ENCODE data around the gene HSPB8. TPM values are rescaled to one million over a fixed set of nuclear protein-coding genes. Genes with fewer than 3 reads are reported as not detected.
"Not testable (repeated sequence)": the region's sequence is repeated elsewhere in the genome, so short reads cannot be mapped to it uniquely, and the experiment has no call there.

Gene HSPB8
- total and polyA plus RNA-seq, 2 of the 4 experiments (the other 2 are of a cell fraction) = 12.9 to 25.8 TPM

GRCh38 chr12:119216084-119216483 is 37.4 kb downstream of the HSPB8 start:
- no peak overlapping the region for H4K8ac ChIP-seq (ENCODE audit: low read depth in 2 of 2, low read length in 2 of 2)
- no peak overlapping the region for H4K91ac ChIP-seq (ENCODE audit: insufficient read depth, low read depth, low read length)
- no peaks in the 10 kb centered on the region for H3K4me1 ChIP-seq (ENCODE audit: control insufficient read depth, insufficient read depth, low read length)
- no peak overlapping the region for H4K5ac ChIP-seq (ENCODE audit: low read depth, low read length)
- DNase-seq (no peak), ATAC-seq (ENCODE audit: low read depth) (no peak)
- H3K79me1 ChIP-seq (ENCODE audit: low read depth in 1 of 2, low read length in 2 of 2) = no peaks in the 10 kb centered on the region
- WGBS, 2 experiments (ENCODE audit: extremely low coverage in 2 of 2, insufficient read length in 1 of 2) = 50% methylated on average over 1 of the region's 7 CpGs; no CpG with 5 or more reads in 1 of the 2 experiments
- in situ Hi-C loops (cut with MboI; ENCODE audit: low sequenced_read_pairs) = no loop called here
- H3K36me3 ChIP-seq (ENCODE audit: control insufficient read depth, insufficient read depth, low read length) = no peaks in the 10 kb centered on the region
- ChIA-PET POLR2A (ENCODE audit: unreplicated experiment) (no interaction called here), CTCF (no interaction called here)
- no peak overlapping the region for H3K4ac ChIP-seq (ENCODE audit: low read depth, low read length)
- no peak overlapping the region for H2AK9ac ChIP-seq (replicated peaks; ENCODE audit: low read depth, low read length, poor library complexity)
- no peaks in the 10 kb centered on the region for H3K27me3 ChIP-seq (ENCODE audit: control insufficient read depth, insufficient read depth, low read length)
- H2AFZ ChIP-seq (replicated peaks; ENCODE audit: low read length, poor library complexity) = no peak overlapping the region
- H2BK20ac ChIP-seq (ENCODE audit: low read depth, low read length) = no peak overlapping the region
- H2BK5ac ChIP-seq (ENCODE audit: low read depth, low read length, poor library complexity, severe bottlenecking) = no peak overlapping the region
- H3K27ac ChIP-seq (ENCODE audit: insufficient read depth, low read length) = no peak overlapping the region
- H3K14ac ChIP-seq (replicated peaks; ENCODE audit: low read depth, low read length) = no peak overlapping the region
- H3K4me2 ChIP-seq (ENCODE audit: low read depth, low read length) = no peak overlapping the region
- no peak overlapping the region for H3K18ac ChIP-seq (ENCODE audit: low read depth, low read length)
- BruUV-seq (replicated peaks) = no TSS peak
- no peak overlapping the region for H3K56ac ChIP-seq (ENCODE audit: extremely low read depth, insufficient read depth, low read length)
- H3K23ac ChIP-seq (ENCODE audit: low read depth, low read length) = no peak overlapping the region
- no peak overlapping the region for H3K9ac ChIP-seq (ENCODE audit: low read depth, low read length)
- no peaks in the 10 kb centered on the region for H3K9me1 ChIP-seq (ENCODE audit: insufficient read depth, low read length)
- H2BK120ac ChIP-seq (ENCODE audit: low read depth, low read length) = no peak overlapping the region
- intact Hi-C loops (cut with micrococcal nuclease) = no loop called here
- H3K9me3 ChIP-seq (ENCODE audit: control insufficient read depth, insufficient read depth, low read length) = no peaks in the 10 kb centered on the region
- dilution Hi-C loops (cut with HindIII; ENCODE audit: low sequenced_read_pairs, unreplicated experiment) = no loop called here
- no peak overlapping the region for H2BK15ac ChIP-seq (ENCODE audit: low read depth, low read length)
- H4K20me1 ChIP-seq (ENCODE audit: insufficient read depth, low read length) = no peaks in the 10 kb centered on the region
- TF ChIP-seq CTCF (conservative IDR thresholded peaks at IDR 0.05; ENCODE audit: low read depth, low read length) (no peak), POLR2A (IDR thresholded peaks at IDR 0.05; ENCODE audit: low read depth, low read length) (no peak), MXI1 (IDR thresholded peaks at IDR 0.05; ENCODE audit: borderline replicate concordance, low read depth, low read length) (no peak), RAD21 (IDR thresholded peaks at IDR 0.05; ENCODE audit: low read length) (no peak), RFX5 (IDR thresholded peaks at IDR 0.05; ENCODE audit: low read depth, low read length) (no peak), MAZ (IDR thresholded peaks at IDR 0.05; ENCODE audit: borderline replicate concordance, low read depth, low read length) (no peak)
- H2AK5ac ChIP-seq (ENCODE audit: low read depth, low read length) = no peak overlapping the region
- no peak overlapping the region for H3K4me3 ChIP-seq (ENCODE audit: insufficient read depth, low read depth, low read length)

- H3K27me3 ChIP-seq (ENCODE audit: control insufficient read depth, insufficient read depth, low read length); H3K27ac ChIP-seq (ENCODE audit: insufficient read depth, low read length); ATAC-seq (ENCODE audit: low read depth); H3K9ac ChIP-seq (ENCODE audit: low read depth, low read length); H3K18ac ChIP-seq (ENCODE audit: low read depth, low read length); in situ Hi-C loops (cut with MboI; ENCODE audit: low sequenced_read_pairs); H3K79me1 ChIP-seq (ENCODE audit: low read depth in 1 of 2, low read length in 2 of 2); H2BK20ac ChIP-seq (ENCODE audit: low read depth, low read length); H4K91ac ChIP-seq (ENCODE audit: insufficient read depth, low read depth, low read length); H3K36me3 ChIP-seq (ENCODE audit: control insufficient read depth, insufficient read depth, low read length); H3K4me2 ChIP-seq (ENCODE audit: low read depth, low read length); H2BK120ac ChIP-seq (ENCODE audit: low read depth, low read length); H2BK5ac ChIP-seq (ENCODE audit: low read depth, low read length, poor library complexity, severe bottlenecking); H3K9me3 ChIP-seq (ENCODE audit: control insufficient read depth, insufficient read depth, low read length); H4K5ac ChIP-seq (ENCODE audit: low read depth, low read length); DNase-seq; intact Hi-C loops (cut with micrococcal nuclease); H3K9me1 ChIP-seq (ENCODE audit: insufficient read depth, low read length); dilution Hi-C loops (cut with HindIII; ENCODE audit: low sequenced_read_pairs, unreplicated experiment); H4K20me1 ChIP-seq (ENCODE audit: insufficient read depth, low read length); H3K23ac ChIP-seq (ENCODE audit: low read depth, low read length); H3K4ac ChIP-seq (ENCODE audit: low read depth, low read length); H3K4me1 ChIP-seq (ENCODE audit: control insufficient read depth, insufficient read depth, low read length); H3K14ac ChIP-seq (replicated peaks; ENCODE audit: low read depth, low read length); H3K56ac ChIP-seq (ENCODE audit: extremely low read depth, insufficient read depth, low read length); H2AK5ac ChIP-seq (ENCODE audit: low read depth, low read length); POLR2A ChIA-PET (ENCODE audit: unreplicated experiment); BruUV-seq (replicated peaks); H2BK15ac ChIP-seq (ENCODE audit: low read depth, low read length); H3K4me3 ChIP-seq (ENCODE audit: insufficient read depth, low read depth, low read length); CTCF ChIA-PET; H2AFZ ChIP-seq (replicated peaks; ENCODE audit: low read length, poor library complexity); H4K8ac ChIP-seq (ENCODE audit: low read depth in 2 of 2, low read length in 2 of 2); H2AK9ac ChIP-seq (replicated peaks; ENCODE audit: low read depth, low read length, poor library complexity): not testable (repeated sequence)
- 68% methylated on average over 2 of the region's 9 CpGs; no CpG with 5 or more reads in 1 of the 2 experiments for WGBS, 2 experiments (ENCODE audit: extremely low coverage in 2 of 2, insufficient read length in 1 of 2)
Measured at GRCh38 chr12:119218875-119219274, 40.1 kb downstream of the HSPB8 start.

Measured in IMR-90 (cell line).